ENCODE results near the gene SLC31A1. TPM values are rescaled to one million over a fixed set of nuclear protein-coding genes. Genes with fewer than 3 reads are reported as not detected.
"Not testable (repeated sequence)": the region's sequence is repeated elsewhere in the genome, so short reads cannot be mapped to it uniquely, and the experiment has no call there.

Gene SLC31A1
- total RNA-seq, 5 donors from 2014 or later (not counting 1 experiment from before 2014, with no cell fraction given): 2.7 to 7.1 (median 4.2) TPM

DNA sequence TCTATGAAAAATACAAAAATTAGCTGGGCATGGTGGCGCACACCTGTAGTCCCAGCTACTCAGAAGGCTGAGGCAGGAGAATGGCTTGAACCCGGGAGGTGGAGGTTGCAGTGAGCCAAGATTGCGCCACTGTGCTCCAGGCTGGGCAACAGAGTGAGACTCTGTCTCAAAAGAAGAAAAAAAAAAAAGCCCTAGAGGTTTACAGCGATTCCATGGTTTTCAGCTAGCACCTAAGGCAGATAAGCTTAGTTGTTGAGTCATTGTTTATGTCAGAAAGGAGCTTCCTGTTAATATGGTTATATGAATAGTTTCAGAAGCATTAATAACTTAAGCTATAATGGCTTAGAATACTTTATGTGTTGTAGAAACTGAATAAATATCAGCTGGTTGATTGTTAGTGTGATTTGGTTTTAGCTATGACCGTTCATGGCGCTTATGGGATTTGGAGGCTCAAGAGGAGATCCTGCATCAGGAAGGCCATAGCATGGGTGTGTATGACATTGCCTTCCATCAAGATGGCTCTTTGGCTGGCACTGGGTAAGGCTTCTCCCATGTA, 68.8 kb downstream of the SLC31A1 start:
- H3K9me3 Mint-ChIP-seq: no peaks in the 10 kb centered on the region
- no peak overlapping the region for H3K27ac Mint-ChIP-seq
- ChIA-PET CTCF (interaction anchor here (0.5 to 1.2 kb wide), 4 partner anchors 15 to 29 kb away, joined by 3 to 6 read pairs (median 4); partner anchors contain the start of genes CDC26 (in 1 of the 2) and PRPF4 (in 1 of the 2)), POLR2A (no interaction called here)
- no peaks in the 10 kb centered on the region for H3K27me3 Mint-ChIP-seq
- Histone ChIP-seq H3K27ac (ENCODE audit: low read length) (no peak overlapping the region), H3K9me3 (no peaks in the 10 kb centered on the region), H3K36me3 (ENCODE audit: control insufficient read depth in 2 of 2, extremely low read depth in 1 of 2, insufficient read depth in 1 of 2, low read length in 1 of 2) (peaks cover 10 to 80% of the 10 kb centered on the region in 2 donors), H3K4me3 (ENCODE audit: control insufficient read depth in 1 of 2, extremely low read depth in 1 of 2, low read length in 1 of 2) (no peak overlapping the region), H3K27me3 (replicated peaks in 1 of 2; ENCODE audit: control insufficient read depth in 2 of 2, extremely low read depth in 1 of 2, insufficient read depth in 2 of 2, low read length in 1 of 2) (no peaks in the 10 kb centered on the region), H3K4me1 (ENCODE audit: control insufficient read depth in 1 of 2, extremely low read depth in 1 of 2, insufficient read depth in 2 of 2, low read length in 2 of 2) (no peaks in the 10 kb centered on the region)
- no peaks in the 10 kb centered on the region for H3K4me1 Mint-ChIP-seq
- 88% methylated on average over 3 of the region's 6 CpGs for WGBS (ENCODE audit: insufficient coverage)
- H3K4me3 Mint-ChIP-seq: no peak overlapping the region
- ATAC-seq (replicated peaks in 1 of 4) (no peak), DNase-seq (no peak)
- H3K36me3 Mint-ChIP-seq: peaks cover 53% of the 10 kb centered on the region

DNA sequence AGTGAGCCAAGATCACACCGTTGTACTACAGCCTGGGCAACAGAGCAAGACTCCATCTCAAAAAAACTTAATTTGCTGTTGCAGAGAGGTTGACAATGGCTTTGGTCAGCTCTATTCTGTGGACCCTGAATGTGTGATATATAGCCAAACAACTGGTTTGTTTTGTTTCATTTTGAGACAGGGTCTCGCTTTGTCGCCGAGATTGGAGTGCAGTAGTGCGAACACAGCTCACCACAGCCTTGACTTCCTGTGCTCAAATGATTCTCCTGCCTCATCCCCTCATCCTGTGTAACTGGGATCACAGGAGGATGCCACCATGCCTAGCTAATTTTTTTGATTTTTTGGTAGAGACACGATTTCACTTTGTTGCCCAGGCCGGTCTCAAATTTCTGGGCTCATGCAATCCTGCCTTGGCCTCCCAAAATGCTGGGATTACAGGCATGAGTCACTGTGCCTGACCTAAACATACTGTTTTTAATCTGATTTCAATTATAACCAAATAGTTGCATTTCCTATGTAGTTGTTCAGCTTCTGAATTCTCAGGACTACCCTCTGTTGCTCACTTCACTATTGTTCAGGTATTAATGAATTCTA, 72.0 kb downstream of the SLC31A1 start:
- CTCF ChIA-PET: no interaction called here
- 100% methylated on average over 1 of the region's 7 CpGs for WGBS (ENCODE audit: insufficient coverage)
- no peak overlapping the region for H3K27ac ChIP-seq (ENCODE audit: low read length)
- H3K36me3 Mint-ChIP-seq: peaks cover 35% of the 10 kb centered on the region
- no peaks in the 10 kb centered on the region for H3K27me3 Mint-ChIP-seq
- POLR2A ChIA-PET: no interaction called here
- H3K4me3 ChIP-seq (ENCODE audit: control insufficient read depth in 1 of 2, extremely low read depth in 1 of 2, low read length in 1 of 2): no peak overlapping the region
- H3K36me3 ChIP-seq (ENCODE audit: control insufficient read depth in 2 of 2, extremely low read depth in 1 of 2, insufficient read depth in 1 of 2, low read length in 1 of 2): peaks cover 4 to 50% of the 10 kb centered on the region in 2 donors
- H3K4me3 Mint-ChIP-seq: no peak overlapping the region
- H3K9me3 Mint-ChIP-seq: no peaks in the 10 kb centered on the region
- no peaks in the 10 kb centered on the region for H3K9me3 ChIP-seq
- H3K4me1 Mint-ChIP-seq: no peaks in the 10 kb centered on the region
- ATAC-seq (replicated peaks in 1 of 4) (no peak), DNase-seq (no peak)
- H3K4me1 ChIP-seq (ENCODE audit: control insufficient read depth in 1 of 2, extremely low read depth in 1 of 2, insufficient read depth in 2 of 2, low read length in 2 of 2): no peaks in the 10 kb centered on the region
- no peak overlapping the region for H3K27ac Mint-ChIP-seq
- H3K27me3 ChIP-seq (replicated peaks in 1 of 2; ENCODE audit: control insufficient read depth in 2 of 2, extremely low read depth in 1 of 2, insufficient read depth in 2 of 2, low read length in 1 of 2): peaks cover 0 to 2% of the 10 kb centered on the region in 2 experiments

DNA sequence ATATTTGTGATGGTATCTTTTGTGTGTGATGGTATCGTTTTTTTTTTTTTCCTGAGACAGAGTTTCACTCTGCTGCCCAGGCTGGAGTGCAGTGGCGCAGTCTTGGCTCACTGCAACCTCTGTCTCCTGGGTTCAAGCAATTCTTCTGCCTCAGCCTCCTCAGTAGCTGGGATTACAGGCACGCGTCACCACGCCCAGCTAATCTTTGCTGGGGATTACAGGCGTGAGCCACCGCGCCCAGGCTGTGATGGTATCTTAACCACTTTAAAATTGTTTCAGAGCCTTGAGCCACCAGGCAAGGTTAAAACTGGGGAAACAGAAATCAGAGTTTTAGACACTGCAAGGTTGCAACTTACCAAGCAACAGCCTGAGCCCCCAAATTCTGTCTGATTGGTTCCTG, 74.9 kb downstream of the SLC31A1 start:
- H3K27me3 Mint-ChIP-seq; H3K4me1 ChIP-seq (ENCODE audit: control insufficient read depth in 1 of 2, extremely low read depth in 1 of 2, insufficient read depth in 2 of 2, low read length in 2 of 2); H3K27ac Mint-ChIP-seq; H3K4me3 ChIP-seq (ENCODE audit: control insufficient read depth in 1 of 2, extremely low read depth in 1 of 2, low read length in 1 of 2); ATAC-seq (replicated peaks in 1 of 4); H3K4me3 Mint-ChIP-seq; H3K9me3 Mint-ChIP-seq; H3K9me3 ChIP-seq; DNase-seq; H3K27ac ChIP-seq (ENCODE audit: low read length); CTCF ChIA-PET; H3K4me1 Mint-ChIP-seq: not testable (repeated sequence)
- peaks cover 0 to 22% of the 10 kb centered on the region in 2 donors for H3K36me3 ChIP-seq (ENCODE audit: control insufficient read depth in 2 of 2, extremely low read depth in 1 of 2, insufficient read depth in 1 of 2, low read length in 1 of 2)
- POLR2A ChIA-PET: interaction anchor here in 1 of 2 donors (0.7 kb wide), 1 partner anchor 146 kb away, joined by 3 read pairs; the partner anchor contains the start of gene SLC31A2
- peaks cover 0 to 11% of the 10 kb centered on the region in 2 experiments for H3K27me3 ChIP-seq (replicated peaks in 1 of 2; ENCODE audit: control insufficient read depth in 2 of 2, extremely low read depth in 1 of 2, insufficient read depth in 2 of 2, low read length in 1 of 2)
- H3K36me3 Mint-ChIP-seq: peaks cover 11% of the 10 kb centered on the region
- 95% methylated on average over 3 of the region's 8 CpGs for WGBS (ENCODE audit: insufficient coverage)

DNA sequence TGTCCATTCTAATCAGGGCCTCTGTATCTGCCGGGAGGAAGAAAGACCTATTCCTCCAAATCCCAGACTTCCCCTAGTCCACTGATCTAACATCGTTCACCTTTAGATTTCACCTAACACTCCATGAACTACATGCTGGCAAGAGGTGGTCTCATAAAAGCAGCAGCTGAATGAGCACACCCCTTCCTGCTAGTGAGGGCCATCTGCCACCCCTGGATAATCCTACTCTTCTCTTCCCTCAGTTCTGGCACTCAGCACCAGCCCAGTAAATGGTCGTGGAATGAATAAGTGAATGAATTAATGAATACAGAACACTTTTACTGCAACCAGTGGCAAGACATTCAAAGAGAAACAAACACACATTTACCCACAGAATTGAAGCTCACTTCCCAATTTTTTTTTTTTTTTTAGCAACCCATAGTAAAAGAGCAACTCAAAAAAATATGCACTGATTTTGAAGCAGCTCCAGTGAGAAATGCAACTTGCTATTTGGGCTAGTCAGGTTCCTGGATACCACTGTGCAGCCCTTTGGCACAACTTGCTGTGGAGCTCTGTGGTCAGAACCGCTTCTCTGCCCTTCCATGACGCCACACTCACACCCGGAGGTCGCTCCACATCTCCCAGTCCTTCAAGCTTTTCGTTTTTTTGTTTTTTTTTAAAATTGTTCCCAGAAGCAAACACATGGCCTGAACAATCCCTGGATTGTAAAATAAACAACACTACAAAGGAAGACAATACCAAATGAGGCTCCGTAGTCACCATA, 75.6 kb downstream of the SLC31A1 start:
- Mint-ChIP-seq H3K9me3 (no peaks in the 10 kb centered on the region), H3K36me3 (peaks cover 6% of the 10 kb centered on the region), H3K27me3 (no peaks in the 10 kb centered on the region), H3K4me1 (no peaks in the 10 kb centered on the region), H3K27ac (no peak overlapping the region), H3K4me3 (no peak overlapping the region)
- ChIA-PET POLR2A (interaction anchor here in 1 of 2 donors (0.5 to 0.7 kb wide), 2 partner anchors 11 to 146 kb away, joined by 3 read pairs; partner anchors contain the start of gene SLC31A2), CTCF (interaction anchor here in 1 of 2 donors (0.6 to 0.8 kb wide), 2 partner anchors 13 to 1024 kb away, joined by 3 read pairs; no protein-coding TSS in a partner anchor)
- no peaks in the 10 kb centered on the region for H3K4me1 ChIP-seq (ENCODE audit: control insufficient read depth in 1 of 2, extremely low read depth in 1 of 2, insufficient read depth in 2 of 2, low read length in 2 of 2)
- peaks cover 0 to 15% of the 10 kb centered on the region in 2 donors for H3K36me3 ChIP-seq (ENCODE audit: control insufficient read depth in 2 of 2, extremely low read depth in 1 of 2, insufficient read depth in 1 of 2, low read length in 1 of 2)
- 72% methylated on average over 5 of the region's 9 CpGs for WGBS (ENCODE audit: insufficient coverage)
- H3K9me3 ChIP-seq: no peaks in the 10 kb centered on the region
- no peak overlapping the region for H3K27ac ChIP-seq (ENCODE audit: low read length)
- ATAC-seq (replicated peaks in 1 of 4) (no peak), DNase-seq (no peak)
- H3K27me3 ChIP-seq (replicated peaks in 1 of 2; ENCODE audit: control insufficient read depth in 2 of 2, extremely low read depth in 1 of 2, insufficient read depth in 2 of 2, low read length in 1 of 2): peaks cover 0 to 11% of the 10 kb centered on the region in 2 experiments
- no peak overlapping the region for H3K4me3 ChIP-seq (ENCODE audit: control insufficient read depth in 1 of 2, extremely low read depth in 1 of 2, low read length in 1 of 2)

DNA sequence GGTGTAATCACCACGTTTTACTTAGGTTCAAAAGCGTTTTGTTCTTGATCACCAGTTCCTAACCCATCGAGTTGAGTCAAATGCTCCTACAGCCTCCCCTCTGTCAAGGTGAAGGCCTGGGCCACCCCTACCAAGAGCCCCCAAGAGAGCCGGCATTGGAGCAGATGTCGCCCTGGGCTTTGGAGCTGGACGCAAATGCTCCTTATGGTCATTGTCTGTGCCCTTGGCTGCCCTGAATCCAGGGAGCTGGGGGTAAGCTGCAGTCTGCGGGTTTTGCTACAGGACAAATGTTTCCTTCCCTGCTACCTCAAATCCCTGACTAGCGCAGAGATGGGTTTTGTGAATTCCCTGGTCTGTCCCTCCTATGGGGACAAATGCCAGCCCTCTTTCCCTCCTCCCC, 77.0 kb downstream of the SLC31A1 start:
- ATAC-seq (replicated peaks in 1 of 4) (no peak), DNase-seq (no peak)
- Histone ChIP-seq H3K9me3 (no peaks in the 10 kb centered on the region), H3K4me3 (ENCODE audit: control insufficient read depth in 1 of 2, extremely low read depth in 1 of 2, low read length in 1 of 2) (no peak overlapping the region), H3K36me3 (ENCODE audit: control insufficient read depth in 2 of 2, extremely low read depth in 1 of 2, insufficient read depth in 1 of 2, low read length in 1 of 2) (peaks cover 0 to 4% of the 10 kb centered on the region in 2 donors), H3K4me1 (ENCODE audit: control insufficient read depth in 1 of 2, extremely low read depth in 1 of 2, insufficient read depth in 2 of 2, low read length in 2 of 2) (no peaks in the 10 kb centered on the region), H3K27ac (ENCODE audit: low read length) (no peak overlapping the region), H3K27me3 (replicated peaks in 1 of 2; ENCODE audit: control insufficient read depth in 2 of 2, extremely low read depth in 1 of 2, insufficient read depth in 2 of 2, low read length in 1 of 2) (peaks cover 0 to 11% of the 10 kb centered on the region in 2 experiments)
- ChIA-PET CTCF (interaction anchor here in 1 of 2 donors (0.6 kb wide), 1 partner anchor 15 kb away, joined by 4 read pairs; no protein-coding TSS in a partner anchor), POLR2A (no interaction called here)
- Mint-ChIP-seq H3K4me1 (no peaks in the 10 kb centered on the region), H3K27ac (no peak overlapping the region), H3K27me3 (peaks cover 0 to 5% of the 10 kb centered on the region in 2 donors), H3K36me3 (no peaks in the 10 kb centered on the region), H3K4me3 (no peak overlapping the region), H3K9me3 (no peaks in the 10 kb centered on the region)
- 86% methylated on average over 8 of the region's 8 CpGs for WGBS (ENCODE audit: insufficient coverage)

- Histone ChIP-seq H3K4me1 (ENCODE audit: control insufficient read depth in 1 of 2, extremely low read depth in 1 of 2, insufficient read depth in 2 of 2, low read length in 2 of 2) (no peaks in the 10 kb centered on the region), H3K27me3 (replicated peaks in 1 of 2; ENCODE audit: control insufficient read depth in 2 of 2, extremely low read depth in 1 of 2, insufficient read depth in 2 of 2, low read length in 1 of 2) (peaks cover 0 to 11% of the 10 kb centered on the region in 2 experiments), H3K36me3 (ENCODE audit: control insufficient read depth in 2 of 2, extremely low read depth in 1 of 2, insufficient read depth in 1 of 2, low read length in 1 of 2) (peaks cover 0 to under 1% of the 10 kb centered on the region in 2 donors), H3K4me3 (ENCODE audit: control insufficient read depth in 1 of 2, extremely low read depth in 1 of 2, low read length in 1 of 2) (no peak overlapping the region), H3K9me3 (no peaks in the 10 kb centered on the region), H3K27ac (ENCODE audit: low read length) (no peak overlapping the region)
- Mint-ChIP-seq H3K27me3 (peaks cover 0 to 7% of the 10 kb centered on the region in 2 donors), H3K4me3 (no peak overlapping the region), H3K27ac (no peak overlapping the region), H3K36me3 (no peaks in the 10 kb centered on the region), H3K4me1 (no peaks in the 10 kb centered on the region), H3K9me3 (no peaks in the 10 kb centered on the region)
- ChIA-PET CTCF (interaction anchor here in 1 of 2 donors (0.6 kb wide), 1 partner anchor 16 kb away, joined by 4 read pairs; no protein-coding TSS in a partner anchor), POLR2A (no interaction called here)
- ATAC-seq (replicated peaks in 1 of 4) (no peak), DNase-seq (no peak)
- 90% methylated on average over 9 of the region's 15 CpGs for WGBS (ENCODE audit: insufficient coverage)
These were observed 77.8 kb downstream of the SLC31A1 start for GRCh38 chr9:113298924-113299770.
